Muscle of leg (tissue), 11 donors: Measurements from ENCODE around the gene ZKSCAN1. TPM values are rescaled to one million over a fixed set of nuclear protein-coding genes. Genes with fewer than 3 reads are reported as not detected.

Experiments used
- DNase-seq: peaks from one replicate; pipeline ENCODE4 v3.0.0; 2013
- H3K27ac ChIP-seq: one replicate; pipeline ENCODE4 v1.5.1; 2013; ENCODE audit warnings: mild to moderate bottlenecking, low read length, control low read depth
- H3K27me3 ChIP-seq: one replicate; pipeline ENCODE4 v1.6.1; 2013; ENCODE audit warnings: low read length; ENCODE audit not compliant: control insufficient read depth, insufficient read depth
- H3K36me3 ChIP-seq: one replicate; pipeline ENCODE4 v1.6.1; 2013; ENCODE audit warnings: low read length; ENCODE audit not compliant: control insufficient read depth, insufficient read depth
- H3K4me1 ChIP-seq: one replicate; pipeline ENCODE4 v1.6.1; 2013; ENCODE audit warnings: low read length; ENCODE audit not compliant: control insufficient read depth, insufficient read depth
- H3K4me3 ChIP-seq: one replicate; pipeline ENCODE4 v1.5.1; 2013; ENCODE audit warnings: low read length, control low read depth
- H3K9me3 ChIP-seq: replicated peaks from 2 replicates; pipeline ENCODE4 v1.6.1; 2013; ENCODE audit warnings: low read depth, low read length; ENCODE audit not compliant: control insufficient read depth
- WGBS: methylation state at CpG from one replicate; pipeline ENCODE4 v1.1.5; 2013; ENCODE audit warnings: missing lambda C conversion rate; ENCODE audit not compliant: insufficient coverage; 5-methylcytosine and 5-hydroxymethylcytosine counted together
- polyA plus RNA-seq, 8 donors: library from polyadenylated mRNA; unstranded; fragments of 120-200 nt; gene quantifications; one replicate each; pipeline versions ENCODE4 v1.2.1 to v1.2.3, GENCODE V29; 2013; ENCODE audit warnings: inconsistent platforms in 1 of 8, low replicate concordance in 1 of 8; ENCODE audit not compliant: insufficient read length in 8 of 8, insufficient read depth in 1 of 8
- total RNA-seq: library from RNA; stranded (reverse); fragments of 120-200 nt; gene quantifications from one replicate; pipeline ENCODE4 v1.2.4, GENCODE V29; 2013

Gene ZKSCAN1
- total and polyA plus RNA-seq, 9 donors = 20.6 to 48.2 (median 28.0) TPM

GRCh38 chr7:100087055-100087750, 71.8 kb downstream of the ZKSCAN1 start:
- no peaks in the 10 kb centered on the region for H3K9me3 ChIP-seq
- no peak overlapping the region for H3K27ac ChIP-seq
- peaks cover 23% of the 10 kb centered on the region for H3K4me1 ChIP-seq
- no peak for DNase-seq
- no peak overlapping the region for H3K4me3 ChIP-seq
- peaks cover 21% of the 10 kb centered on the region for H3K36me3 ChIP-seq
- 76% methylated on average over 3 of the region's 10 CpGs for WGBS
- H3K27me3 ChIP-seq = peaks cover 10% of the 10 kb centered on the region

DNA sequence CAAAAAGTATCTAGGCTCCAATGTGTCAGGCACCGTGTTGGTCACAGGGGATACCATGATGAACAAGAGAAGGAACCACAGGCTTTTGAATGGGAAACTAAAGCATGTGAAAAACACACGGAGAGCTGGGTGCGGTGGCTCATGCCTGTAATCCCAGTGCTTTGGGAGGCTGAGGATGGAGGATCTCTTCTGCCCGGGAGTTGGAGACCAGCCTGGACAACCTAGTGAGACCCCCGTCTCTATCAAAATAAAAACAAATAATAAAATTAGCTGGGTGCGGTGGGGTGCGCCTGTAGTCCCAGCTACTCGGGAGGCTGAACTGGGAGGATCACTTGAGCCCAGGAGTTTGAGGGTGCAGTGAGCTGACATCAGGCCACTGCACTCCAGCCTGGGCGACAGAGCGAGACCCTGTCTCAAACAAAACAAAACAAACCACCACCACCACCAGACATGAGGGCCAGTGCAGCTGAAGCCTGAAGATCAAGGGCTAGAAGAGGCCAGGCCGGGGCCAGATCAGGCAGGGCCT, 72.8 kb downstream of the ZKSCAN1 start:
- DNase-seq = no peak
- Histone ChIP-seq H3K27ac (peak overlapping the region; percentile 65), H3K4me1 (peaks cover 21% of the 10 kb centered on the region), H3K9me3 (no peaks in the 10 kb centered on the region), H3K27me3 (peaks cover 8% of the 10 kb centered on the region), H3K4me3 (peak overlapping the region; percentile 97), H3K36me3 (peaks cover 30% of the 10 kb centered on the region)
- 70% methylated on average over 2 of the region's 11 CpGs for WGBS

- H3K4me3 ChIP-seq = peak within 1 kb of the TSS; percentile 97
- peaks cover 4% of the 10 kb centered on the region for H3K27me3 ChIP-seq
- H3K27ac ChIP-seq = peak within 1 kb of the TSS; percentile 82
- peak; percentile 92 for DNase-seq
- H3K36me3 ChIP-seq = peaks cover 37% of the 10 kb centered on the region
- no peaks in the 10 kb centered on the region for H3K9me3 ChIP-seq
- WGBS = under 1% methylated on average over 47 of the region's 68 CpGs
- peaks cover 26% of the 10 kb centered on the region for H3K4me1 ChIP-seq
These were observed 73.4 kb downstream of the ZKSCAN1 start, which contains the start of gene COPS6 for GRCh38 chr7:100088621-100089457. Gene COPS6, plus strand, starts transcription at chr7:100088969. Its CDS starts 22 bp downstream, at chr7:100088991.

- Histone ChIP-seq H3K36me3 (peaks cover 45% of the 10 kb centered on the region), H3K27me3 (peaks cover 2% of the 10 kb centered on the region), H3K9me3 (no peaks in the 10 kb centered on the region), H3K27ac (peak overlapping the region; percentile 82), H3K4me3 (peak overlapping the region; percentile 97), H3K4me1 (peaks cover 30% of the 10 kb centered on the region)
- no peak for DNase-seq
- WGBS = 38% methylated on average over 1 of the region's 7 CpGs
These were observed 74.2 kb downstream of the ZKSCAN1 start for GRCh38 chr7:100089458-100090196.

- no peaks in the 10 kb centered on the region for H3K9me3 ChIP-seq
- H3K27me3 ChIP-seq = peaks cover under 1% of the 10 kb centered on the region
- H3K27ac ChIP-seq = no peak overlapping the region
- DNase-seq = no peak
- H3K36me3 ChIP-seq = peaks cover 56% of the 10 kb centered on the region
- H3K4me1 ChIP-seq = peaks cover 30% of the 10 kb centered on the region
- H3K4me3 ChIP-seq = no peak overlapping the region
- 88% methylated on average over 7 of the region's 14 CpGs for WGBS
These were observed 75.4 kb downstream of the ZKSCAN1 start for GRCh38 chr7:100090527-100091410.

Other genes with a start within 250 kb of the ZKSCAN1 start
- 0.04 TPM for gene CYP3A4, start 231.4 kb upstream of the ZKSCAN1 start, total RNA-seq
- 1 to 10 TPM in 1 of 8 donors, under 1 TPM in 6, not detected in 1; 0.07 to 1.8 (median 0.13) TPM for gene CYP3A4, start 231.4 kb upstream of the ZKSCAN1 start, polyA plus RNA-seq
- gene CYP3A43, start 187.6 kb upstream of the ZKSCAN1 start, total RNA-seq = not detected
- gene CYP3A43, start 187.6 kb upstream of the ZKSCAN1 start, polyA plus RNA-seq = under 1 TPM in 2 of 8 donors, not detected in 6; 0.08 to 0.16 TPM
- not detected for gene OR2AE1, start 138.6 kb upstream of the ZKSCAN1 start, total RNA-seq
- gene OR2AE1, start 138.6 kb upstream of the ZKSCAN1 start, polyA plus RNA-seq = under 1 TPM in 1 of 8 donors, not detected in 7; 0.29 TPM
- gene TRIM4, start 96.1 kb upstream of the ZKSCAN1 start, total RNA-seq = 16.5 TPM
- 10 to 100 TPM; 14.6 to 21.5 (median 17.0) TPM for gene TRIM4, start 96.1 kb upstream of the ZKSCAN1 start, polyA plus RNA-seq
- 0.53 TPM for gene GJC3, start 86.0 kb upstream of the ZKSCAN1 start, total RNA-seq
- under 1 TPM; 0.28 to 0.62 (median 0.39) TPM for gene GJC3, start 86.0 kb upstream of the ZKSCAN1 start, polyA plus RNA-seq
- 0.75 TPM for gene AZGP1, start 39.6 kb upstream of the ZKSCAN1 start, total RNA-seq
- gene AZGP1, start 39.6 kb upstream of the ZKSCAN1 start, polyA plus RNA-seq = 1 to 10 TPM in 4 of 8 donors, under 1 TPM in 4; 0.31 to 3.2 (median 0.94) TPM
- 15.8 TPM for gene ZSCAN21, start 34.2 kb downstream of the ZKSCAN1 start, total RNA-seq
- 10 to 100 TPM; 12.3 to 14.8 (median 13.4) TPM for gene ZSCAN21, start 34.2 kb downstream of the ZKSCAN1 start, polyA plus RNA-seq
- gene ZNF3, start 66.1 kb downstream of the ZKSCAN1 start, total RNA-seq = 31.8 TPM
- 10 to 100 TPM; 22.5 to 29.7 (median 25.1) TPM for gene ZNF3, start 66.1 kb downstream of the ZKSCAN1 start, polyA plus RNA-seq
- gene COPS6, start 73.4 kb downstream of the ZKSCAN1 start, total RNA-seq = 42.3 TPM
- gene COPS6, start 73.4 kb downstream of the ZKSCAN1 start, polyA plus RNA-seq = 100 to 1,000 TPM in 1 of 8 donors, 10 to 100 TPM in 7; 88.3 to 100 (median 94.1) TPM
- gene MCM7, start 85.8 kb downstream of the ZKSCAN1 start, total RNA-seq = 57.7 TPM
- gene MCM7, start 85.8 kb downstream of the ZKSCAN1 start, polyA plus RNA-seq = 10 to 100 TPM; 69.2 to 88.7 (median 81.0) TPM
- gene AP4M1, start 86.0 kb downstream of the ZKSCAN1 start, total RNA-seq = 15.8 TPM
- gene AP4M1, start 86.0 kb downstream of the ZKSCAN1 start, polyA plus RNA-seq = 10 to 100 TPM; 20.4 to 29.5 (median 23.3) TPM
- gene TAF6, start 103.8 kb downstream of the ZKSCAN1 start, total RNA-seq = 14.1 TPM
- gene TAF6, start 103.8 kb downstream of the ZKSCAN1 start, polyA plus RNA-seq = 10 to 100 TPM; 31.6 to 41.0 (median 35.0) TPM
- 50.2 TPM for gene CNPY4, start 104.0 kb downstream of the ZKSCAN1 start, total RNA-seq
- 10 to 100 TPM; 31.0 to 56.4 (median 42.6) TPM for gene CNPY4, start 104.0 kb downstream of the ZKSCAN1 start, polyA plus RNA-seq
- 2.3 TPM for gene MBLAC1, start 111.4 kb downstream of the ZKSCAN1 start, total RNA-seq
- gene MBLAC1, start 111.4 kb downstream of the ZKSCAN1 start, polyA plus RNA-seq = 1 to 10 TPM; 1.2 to 2.2 (median 1.4) TPM
- 97.1 TPM for gene LAMTOR4, start 133.3 kb downstream of the ZKSCAN1 start, total RNA-seq
- 10 to 100 TPM; 65.0 to 84.3 (median 72.8) TPM for gene LAMTOR4, start 133.3 kb downstream of the ZKSCAN1 start, polyA plus RNA-seq
- gene TRAPPC14, start 143.1 kb downstream of the ZKSCAN1 start, total RNA-seq = 5.8 TPM
- gene TRAPPC14, start 143.1 kb downstream of the ZKSCAN1 start, polyA plus RNA-seq = 10 to 100 TPM in 7 of 8 donors, 1 to 10 TPM in 1; 8.5 to 13.9 (median 10.9) TPM
- 4.3 TPM for gene GAL3ST4, start 153.0 kb downstream of the ZKSCAN1 start, total RNA-seq
- 10 to 100 TPM in 7 of 8 donors, 1 to 10 TPM in 1; 8.9 to 18.7 (median 12.1) TPM for gene GAL3ST4, start 153.0 kb downstream of the ZKSCAN1 start, polyA plus RNA-seq
- 3.9 TPM for gene GPC2, start 161.8 kb downstream of the ZKSCAN1 start, total RNA-seq
- 10 to 100 TPM in 2 of 8 donors, 1 to 10 TPM in 6; 5.9 to 11.2 (median 8.4) TPM for gene GPC2, start 161.8 kb downstream of the ZKSCAN1 start, polyA plus RNA-seq
- 1.6 TPM for gene STAG3, start 162.3 kb downstream of the ZKSCAN1 start, total RNA-seq
- gene STAG3, start 162.3 kb downstream of the ZKSCAN1 start, polyA plus RNA-seq = 10 to 100 TPM in 5 of 8 donors, 1 to 10 TPM in 3; 9.0 to 20.2 (median 13.2) TPM
- gene PVRIG, start 204.4 kb downstream of the ZKSCAN1 start, total RNA-seq = 0.13 TPM
- 1 to 10 TPM; 1.5 to 7.6 (median 3.6) TPM for gene PVRIG, start 204.4 kb downstream of the ZKSCAN1 start, polyA plus RNA-seq